Activated CD8-positive, alpha-beta memory T cell treated with anti-CD3 and anti-CD28 coated beads, Interleukin-2, amount 50 U/mL, for 1 hour (primary cell): ENCODE measurements around the gene RCC2.

ENCODE experiments used
- DNase-seq: peaks from one replicate; pipeline ENCODE4 v3.0.0-alpha.2; 2020; ENCODE audit errors: extremely low read depth

The RCC2 gene

GRCh38 chr1:17442841-17443240 is 3.4 kb upstream of the RCC2 start:
- no peak for DNase-seq

DNA sequence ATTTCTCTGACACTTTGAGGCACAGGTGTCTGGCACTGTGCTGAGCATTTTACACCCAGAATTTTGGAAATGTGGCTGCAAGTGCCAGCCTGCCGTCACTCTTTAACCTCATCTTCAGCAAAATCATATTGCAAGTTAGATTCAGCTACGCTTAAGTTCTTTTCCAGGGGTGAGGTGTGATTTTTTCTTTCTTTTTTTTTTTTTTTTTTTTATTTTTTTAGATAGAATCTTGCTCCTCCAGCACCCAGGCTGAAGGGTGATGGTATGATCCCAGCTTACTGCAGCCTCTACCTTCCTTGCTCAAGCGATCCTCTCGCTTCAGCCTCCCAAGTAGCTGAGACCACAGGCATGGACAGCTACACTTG is 2.5 kb upstream of the RCC2 start:
- no peak for DNase-seq

DNA sequence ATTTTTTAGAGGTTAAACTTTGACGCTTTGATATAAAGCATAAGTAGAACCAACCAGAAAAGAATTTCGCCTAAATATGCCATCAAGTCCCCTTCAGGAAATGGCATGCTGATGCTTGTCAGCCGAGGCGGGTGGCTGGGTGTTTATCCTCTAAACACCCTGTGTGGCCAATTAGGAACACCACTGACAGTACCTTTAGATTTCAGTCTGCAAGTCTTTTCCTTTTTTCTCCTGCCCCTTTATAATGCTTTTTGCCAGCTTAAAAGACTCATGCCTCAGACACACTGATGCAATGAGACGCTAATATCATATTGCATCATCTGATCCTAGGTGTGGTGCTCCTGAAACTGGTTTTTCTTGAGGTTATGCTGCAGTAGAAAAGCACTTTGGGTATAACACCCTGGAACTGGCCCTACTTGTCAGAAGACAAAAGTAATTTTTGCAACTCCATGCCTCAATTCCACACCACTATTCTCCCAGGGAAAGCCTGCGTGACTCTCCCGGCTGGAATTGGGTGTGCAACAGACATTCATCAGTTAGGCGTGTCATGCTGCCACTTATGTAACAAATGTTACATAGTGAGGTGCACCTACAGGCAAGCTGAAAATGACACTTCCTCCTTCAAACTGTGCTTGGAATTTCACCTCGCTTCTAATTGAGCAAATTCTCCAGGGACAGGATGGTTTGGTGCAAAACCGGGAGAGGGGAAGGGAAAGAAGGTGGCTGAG is 2.0 kb upstream of the RCC2 start:
- DNase-seq, result no peak

DNA sequence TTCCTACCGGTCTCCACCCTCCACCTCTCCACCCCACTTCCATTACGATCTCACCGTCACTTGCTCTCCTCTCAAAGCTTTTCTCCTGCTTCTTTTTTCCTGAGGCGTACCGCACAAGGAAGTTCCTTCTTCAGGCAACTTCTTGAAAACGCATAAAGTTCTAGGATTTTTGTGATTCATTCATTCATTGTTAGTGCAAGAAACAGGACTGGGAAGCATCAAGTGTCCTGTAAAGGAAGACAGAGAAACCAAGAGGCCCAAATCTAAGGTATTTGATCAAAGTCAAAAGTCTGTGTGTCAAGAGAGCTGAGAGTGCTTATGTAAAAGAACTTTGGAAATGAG is 1.3 kb upstream of the RCC2 start:
- no peak for DNase-seq

- DNase-seq, result no peak
Measured at GRCh38 chr1:17440074-17440826, 773 bp upstream of the RCC2 start.

- DNase-seq, result no peak
Measured at GRCh38 chr1:17438318-17439249, 893 bp downstream of the RCC2 start.

- no peak for DNase-seq
Measured at GRCh38 chr1:17437580-17438317, 1.7 kb downstream of the RCC2 start.

DNA sequence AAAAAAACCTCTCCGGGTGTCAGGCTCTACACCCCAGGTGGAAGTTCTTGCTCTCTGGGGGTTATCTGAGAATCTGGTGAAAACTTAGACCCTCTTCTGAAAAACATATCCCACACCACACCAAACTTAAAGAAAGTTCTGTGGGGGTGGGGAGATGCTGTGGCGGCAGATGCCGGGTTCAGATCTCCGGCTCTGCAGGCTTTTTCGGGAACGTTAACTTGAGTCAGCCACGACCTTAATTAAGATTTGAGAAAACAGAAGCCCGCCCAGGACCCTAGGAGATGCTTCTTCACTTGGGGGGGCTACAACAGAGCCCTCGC is 2.3 kb downstream of the RCC2 start:
- DNase-seq, result no peak

- no peak for DNase-seq
Measured at GRCh38 chr1:17436380-17437174, 2.9 kb downstream of the RCC2 start.

DNA sequence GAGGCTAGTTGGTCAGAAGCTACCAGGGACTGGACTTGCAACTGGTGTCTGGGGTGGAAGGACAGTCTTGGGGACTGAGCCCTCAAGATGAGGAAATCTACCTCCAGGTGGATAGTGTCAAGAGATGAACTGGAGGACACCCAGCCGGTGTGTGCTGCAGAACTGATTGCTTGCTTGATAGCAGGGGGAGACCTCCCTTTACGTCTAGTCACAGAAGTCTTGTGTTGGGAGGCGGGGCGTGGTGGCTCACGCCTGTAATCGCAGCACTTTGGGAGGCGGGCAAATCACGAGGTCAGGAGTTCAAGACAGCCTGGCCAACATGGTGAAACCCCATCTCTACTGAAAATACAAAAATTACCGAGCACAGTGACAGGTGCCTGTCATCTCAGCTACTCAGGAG is 4.9 kb downstream of the RCC2 start:
- no peak for DNase-seq

DNA sequence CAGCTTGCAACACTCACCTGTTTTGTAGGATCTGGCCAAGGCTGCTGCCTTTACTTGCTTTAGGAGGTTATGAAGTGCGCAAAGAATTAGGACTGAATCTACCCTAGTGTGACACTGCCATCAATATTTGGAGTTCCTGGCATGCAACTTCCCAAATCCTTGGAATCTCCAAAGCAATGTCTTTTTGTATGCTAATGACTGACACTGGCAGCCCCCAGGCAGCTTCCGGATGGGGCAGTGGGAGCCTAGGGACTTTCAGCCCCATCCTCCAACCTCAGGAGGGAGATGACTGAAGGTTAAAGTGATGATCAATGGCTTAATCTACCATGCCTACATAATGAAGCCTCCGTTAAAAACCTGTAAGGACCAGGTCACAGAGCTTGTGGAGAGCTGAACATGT is 5.5 kb downstream of the RCC2 start:
- DNase-seq, result no peak

DNA sequence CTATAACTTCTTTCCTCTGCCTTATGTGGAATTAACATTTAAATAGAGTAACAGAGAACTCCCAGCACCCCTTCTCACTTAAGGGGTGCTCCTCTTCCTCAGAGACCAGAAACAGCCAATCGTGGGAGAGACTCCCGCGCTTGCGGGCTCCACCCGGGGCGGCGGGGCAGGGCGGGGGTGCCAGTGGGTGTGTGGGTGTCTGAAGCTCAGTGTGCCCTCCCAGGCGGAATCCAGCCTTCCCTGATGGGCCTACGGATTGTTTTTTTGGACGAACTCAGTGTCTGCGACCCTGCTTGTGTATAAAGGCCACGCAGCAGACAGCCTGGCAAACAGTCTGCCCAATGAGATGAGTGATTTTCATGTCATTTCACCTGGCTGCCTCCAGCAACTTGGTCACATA is 6.2 kb downstream of the RCC2 start:
- DNase-seq, result no peak

- DNase-seq, result no peak
Measured at GRCh38 chr1:17432412-17432811, 7.1 kb downstream of the RCC2 start.

DNA sequence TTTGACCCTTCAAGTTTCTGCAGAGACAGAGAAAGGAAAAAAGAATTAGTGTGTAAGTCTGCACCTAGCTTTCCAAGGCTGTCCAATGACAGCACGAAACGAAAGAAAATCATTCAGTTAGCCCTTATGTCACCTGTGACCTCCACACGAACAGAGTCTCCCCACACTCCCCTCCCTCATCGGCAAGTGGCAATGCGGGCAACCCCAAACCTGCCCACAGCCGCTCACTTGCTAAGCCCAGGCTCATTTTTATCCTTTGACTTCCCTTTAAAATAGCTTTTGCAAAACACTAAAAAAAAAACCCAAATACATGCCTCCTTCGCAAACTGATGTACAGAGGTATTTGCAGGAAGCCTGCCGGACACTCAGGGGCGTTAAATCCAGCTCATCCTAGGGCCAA is 10.3 kb downstream of the RCC2 start:
- no peak for DNase-seq

DNA sequence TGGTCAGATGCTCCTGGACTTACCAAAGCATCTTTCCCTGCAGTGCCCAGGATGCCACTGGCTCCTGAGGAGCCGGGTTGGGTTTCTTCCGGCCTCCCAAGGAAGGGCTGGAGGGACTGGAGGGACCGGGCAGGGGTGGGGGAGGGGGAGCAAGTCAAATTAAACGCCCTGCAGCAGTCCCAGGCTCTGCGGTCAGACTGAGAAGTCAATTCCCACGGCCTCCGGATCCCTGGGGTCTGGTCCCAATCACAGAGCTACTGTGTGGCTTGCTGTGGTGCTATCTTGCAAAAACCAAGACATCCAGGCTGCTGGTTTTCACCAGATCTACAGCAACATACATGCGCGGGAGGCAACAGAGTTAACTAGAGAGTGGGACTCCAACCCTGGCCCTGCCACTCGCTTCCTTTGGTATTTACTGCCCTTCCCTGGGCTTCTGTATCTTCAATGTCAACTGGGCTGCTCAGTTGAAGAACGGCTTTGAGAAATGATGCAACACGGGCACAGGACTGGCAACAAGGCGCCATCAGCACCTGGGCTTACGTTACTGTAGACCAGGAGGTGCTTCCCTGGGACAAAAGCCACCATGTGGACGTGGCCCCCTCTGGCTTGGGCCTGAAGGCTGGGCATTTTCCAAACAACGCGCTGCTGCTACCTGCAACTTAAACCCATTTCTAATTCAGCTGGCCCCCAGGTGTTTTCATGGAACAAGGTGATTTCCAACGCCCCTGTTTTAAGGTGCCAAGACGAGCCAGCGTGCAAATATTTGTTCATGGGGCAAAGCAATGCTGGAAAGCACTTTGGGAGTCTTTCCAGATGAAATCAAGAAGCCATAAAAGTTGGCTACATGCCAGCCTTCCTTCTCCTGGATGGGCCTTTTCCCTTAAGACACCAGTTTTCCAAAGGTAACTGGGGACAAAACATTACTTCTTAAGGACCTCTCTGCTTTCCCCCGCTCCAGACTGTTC is 11.5 kb downstream of the RCC2 start:
- DNase-seq, result no peak

- DNase-seq, result no peak
Measured at GRCh38 chr1:17425806-17426600, 13.5 kb downstream of the RCC2 start.

- no peak for DNase-seq
Measured at GRCh38 chr1:17423781-17424245, 15.7 kb downstream of the RCC2 start.

- DNase-seq, result no peak
Measured at GRCh38 chr1:17422461-17422860, 17.0 kb downstream of the RCC2 start.

GRCh38 chr1:17420391-17420918 is 19.0 kb downstream of the RCC2 start:
- DNase-seq, result no peak
